Measurements from ENCODE around the gene PRR20G.
"Not testable (repeated sequence)": the region's sequence is repeated elsewhere in the genome, so short reads cannot be mapped to it uniquely, and the experiment has no call there.

Gene PRR20G

DNA sequence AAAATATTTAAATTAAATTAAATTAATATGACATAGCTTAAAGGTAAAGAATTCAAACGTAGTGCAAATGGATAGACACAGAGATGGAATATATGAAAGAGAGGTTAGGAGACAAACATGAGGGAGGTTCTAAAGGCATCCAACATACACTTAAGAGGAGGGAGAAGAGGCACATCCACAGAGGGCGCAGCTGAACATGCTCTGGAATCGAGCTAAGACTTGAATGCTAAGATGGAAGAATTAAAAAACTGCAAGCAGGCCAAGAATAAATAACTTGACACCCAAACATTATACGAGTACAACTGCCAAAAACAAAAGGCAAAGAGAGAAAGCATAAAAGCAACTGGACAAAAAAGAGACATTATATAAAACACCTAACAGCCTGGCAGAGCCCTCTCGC, 9.1 kb upstream of the PRR20G start:
- no peak for DNase-seq

DNA sequence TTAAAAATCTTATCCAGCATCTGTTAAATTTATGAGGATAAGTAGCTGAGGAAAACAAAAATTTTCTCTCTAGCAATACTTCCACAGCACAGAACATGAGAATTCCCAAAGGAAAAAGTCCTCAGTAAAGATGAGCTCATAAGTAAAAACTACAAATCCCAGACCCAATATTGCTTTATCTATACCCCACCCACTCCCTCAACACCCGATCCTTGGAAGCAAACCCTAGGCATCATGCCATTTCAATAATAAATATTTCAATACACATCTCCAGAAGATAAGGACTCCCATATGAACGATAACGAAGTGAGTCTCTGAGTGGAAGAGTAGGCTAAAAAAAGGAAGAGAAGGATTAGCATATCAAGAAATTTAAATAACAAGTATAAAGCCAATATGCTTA, 8.3 kb upstream of the PRR20G start:
- no peak for DNase-seq

DNA sequence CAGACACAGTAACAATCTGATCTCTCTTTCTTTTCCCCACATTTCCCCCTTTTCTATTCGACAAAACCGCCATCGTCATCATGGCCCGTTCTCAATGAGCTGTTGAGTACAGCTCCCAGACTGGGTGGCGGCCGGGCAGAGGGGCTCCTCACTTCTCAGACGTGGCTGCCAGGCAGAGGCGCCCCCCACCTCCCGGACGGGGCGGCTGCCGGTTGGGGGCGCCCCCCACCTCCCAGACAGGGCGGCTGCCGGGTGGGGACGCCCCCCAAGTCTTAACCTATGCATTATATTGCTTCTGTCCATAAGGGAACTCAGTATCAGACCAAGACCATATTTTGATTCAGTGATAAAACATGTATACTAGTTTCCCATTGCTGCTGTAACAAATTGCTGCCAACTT, 5.8 kb upstream of the PRR20G start:
- DNase-seq: not testable (repeated sequence)

DNA sequence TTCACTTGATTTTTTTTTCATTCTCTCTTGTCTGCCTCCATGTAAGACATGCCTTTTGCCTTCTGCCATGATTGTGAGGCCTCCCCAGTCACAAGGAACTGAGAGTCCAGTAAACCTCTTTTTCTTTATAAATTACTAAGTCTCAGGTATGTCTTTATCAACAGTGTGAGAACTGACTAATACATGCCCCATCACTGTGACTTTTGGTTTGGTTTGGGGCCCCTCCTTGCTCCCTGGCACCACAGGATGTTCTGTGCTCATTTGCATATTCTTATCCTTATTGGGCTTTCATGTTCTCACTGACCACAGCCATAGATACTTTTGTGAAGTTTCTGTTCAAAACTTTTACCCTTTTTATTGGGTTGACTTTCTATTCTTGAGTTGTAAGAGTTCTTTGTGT, 3.8 kb upstream of the PRR20G start:
- no peak for DNase-seq

DNA sequence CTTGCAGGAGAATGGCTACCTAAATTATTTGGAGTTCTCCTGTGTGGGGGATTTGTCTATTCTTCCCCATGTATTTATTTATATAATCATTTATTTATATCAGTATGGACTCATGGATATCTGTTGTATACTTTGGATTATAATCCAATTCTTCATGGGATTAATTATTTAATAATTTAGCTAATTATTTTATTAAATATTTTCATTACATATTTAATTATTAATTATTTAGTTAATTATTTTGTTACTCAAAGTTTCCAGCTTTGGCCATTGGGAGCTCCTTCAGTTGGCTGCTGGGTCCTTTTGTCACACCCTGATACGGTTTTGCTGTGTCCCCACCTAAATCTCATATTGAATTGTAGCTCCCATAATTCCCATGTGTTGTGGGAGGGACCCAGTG, 3.3 kb upstream of the PRR20G start:
- no peak for DNase-seq

DNA sequence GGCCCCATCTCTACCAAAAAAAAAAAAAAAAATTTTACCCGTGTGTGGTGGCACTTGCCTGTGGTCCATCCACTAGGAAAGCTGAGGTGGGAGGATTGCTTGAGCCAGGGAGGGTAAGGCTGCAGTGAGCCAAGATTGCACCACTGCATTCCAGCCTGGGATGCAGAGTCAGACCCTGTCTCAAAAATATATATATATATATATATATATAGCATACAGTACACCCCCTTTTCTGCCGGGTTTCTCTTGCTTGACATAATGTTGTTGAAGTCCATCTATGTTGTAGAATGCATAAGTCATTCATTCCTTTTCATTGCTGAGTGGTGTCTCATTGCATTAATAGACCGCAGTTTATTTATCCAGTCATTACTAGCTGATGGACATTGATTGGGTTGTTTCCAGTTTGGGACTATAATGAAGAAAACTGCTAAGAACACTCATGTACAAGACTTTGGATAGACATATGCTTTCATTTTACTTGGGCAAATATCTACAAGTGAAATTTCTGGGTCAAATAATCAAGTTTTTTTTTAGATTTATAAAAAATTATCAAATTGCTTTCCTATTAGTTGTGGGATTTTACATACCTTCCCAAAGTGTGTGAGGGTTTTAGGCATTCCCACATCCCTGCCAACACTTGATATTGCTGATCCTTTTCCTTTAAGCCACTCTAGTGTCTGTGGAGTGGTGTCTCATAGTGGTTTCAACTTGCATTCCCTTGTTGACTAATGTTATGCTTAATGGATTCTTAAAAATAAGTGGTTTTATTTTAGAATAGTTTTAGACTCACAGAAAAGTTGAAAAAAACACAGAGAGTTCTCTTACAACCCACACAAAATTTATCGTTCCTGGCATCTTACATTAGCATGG, 2.1 kb upstream of the PRR20G start:
- DNase-seq: no peak

DNA sequence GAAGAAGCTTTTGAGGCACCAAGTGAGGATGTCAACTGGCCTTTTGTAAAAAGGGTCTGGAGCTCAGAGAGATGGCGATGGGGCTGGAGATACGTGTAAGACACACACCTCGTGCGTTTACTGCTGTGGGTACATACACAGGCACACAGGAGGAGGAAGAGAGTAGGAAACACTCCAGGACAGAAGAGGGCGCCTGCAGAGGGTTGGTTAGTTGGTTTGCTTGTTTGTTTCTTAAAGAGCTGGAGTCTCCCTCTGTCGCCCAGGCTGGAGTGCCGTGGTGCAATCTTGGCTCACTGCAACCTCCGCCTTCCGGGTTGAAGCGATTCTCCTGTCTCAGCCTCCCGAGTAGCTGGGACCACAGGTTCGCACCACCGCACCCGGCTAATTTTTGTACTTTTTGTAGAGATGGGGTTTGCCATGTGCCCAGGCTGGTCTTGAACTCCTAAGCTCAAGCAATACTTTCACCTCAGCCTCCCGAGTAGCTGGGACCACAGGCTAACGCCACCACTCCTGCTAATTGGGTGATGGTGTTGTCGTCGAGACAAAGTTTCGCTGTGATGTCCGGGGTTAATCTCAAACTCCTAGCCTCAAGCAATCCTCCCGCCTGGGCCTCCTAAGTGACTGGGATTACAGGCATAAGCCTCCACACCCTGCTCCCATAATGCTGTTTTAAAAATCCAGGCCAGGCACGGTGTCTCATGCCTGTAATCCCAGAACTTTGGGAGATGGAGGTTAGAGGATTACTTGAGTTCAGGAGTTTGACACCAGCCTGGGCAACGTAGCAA, 1.3 kb upstream of the PRR20G start:
- DNase-seq: no peak

DNA sequence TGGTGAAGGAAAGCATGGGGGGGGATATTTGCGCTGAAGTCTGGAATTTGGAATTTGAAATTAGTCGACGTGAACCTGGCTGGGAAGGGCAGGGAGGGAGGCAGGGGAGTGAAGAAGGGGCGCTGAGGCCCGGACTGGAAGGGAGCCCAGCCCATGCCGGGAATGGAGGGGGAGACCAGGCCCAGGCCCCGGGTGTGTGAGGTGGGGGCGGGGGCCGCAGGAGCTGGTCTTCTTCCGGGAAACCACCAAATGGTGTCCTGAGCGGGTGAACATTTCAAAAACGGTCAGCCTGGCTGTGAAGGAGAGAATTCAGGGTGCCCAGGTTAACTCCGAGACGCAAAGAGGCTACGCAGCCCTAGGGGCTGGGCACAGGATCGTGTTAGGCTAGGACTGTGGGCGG, 497 bp upstream of the PRR20G start:
- DNase-seq: no peak

DNA sequence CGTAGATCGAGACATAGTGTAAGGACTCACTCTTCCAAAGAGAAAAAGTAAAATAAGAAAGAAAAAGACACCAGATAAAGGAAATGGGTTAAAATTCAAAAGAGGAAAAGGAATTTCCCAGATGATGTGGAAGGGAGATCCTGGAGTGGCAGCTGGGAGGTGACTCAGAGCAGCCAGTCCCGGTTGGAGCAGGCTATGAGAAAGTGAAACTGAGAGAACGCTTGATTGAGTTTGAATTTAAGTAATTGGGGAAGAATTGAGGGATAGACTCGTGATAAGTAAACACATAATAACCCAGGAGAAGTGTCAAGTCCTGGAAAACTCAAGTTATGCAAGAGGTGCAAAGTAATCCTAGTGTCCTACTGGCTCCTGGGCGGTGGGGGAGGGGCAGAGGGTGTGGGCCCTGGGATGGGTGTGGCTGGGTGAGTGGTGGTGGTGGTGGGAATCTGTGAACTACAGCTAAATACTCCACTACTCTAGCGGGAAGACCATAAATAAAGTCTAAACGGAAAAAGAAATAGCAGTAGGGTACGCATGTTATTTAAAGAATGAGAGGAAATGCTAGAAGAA, 1.2 kb downstream of the PRR20G start:
- no peak for DNase-seq

DNA sequence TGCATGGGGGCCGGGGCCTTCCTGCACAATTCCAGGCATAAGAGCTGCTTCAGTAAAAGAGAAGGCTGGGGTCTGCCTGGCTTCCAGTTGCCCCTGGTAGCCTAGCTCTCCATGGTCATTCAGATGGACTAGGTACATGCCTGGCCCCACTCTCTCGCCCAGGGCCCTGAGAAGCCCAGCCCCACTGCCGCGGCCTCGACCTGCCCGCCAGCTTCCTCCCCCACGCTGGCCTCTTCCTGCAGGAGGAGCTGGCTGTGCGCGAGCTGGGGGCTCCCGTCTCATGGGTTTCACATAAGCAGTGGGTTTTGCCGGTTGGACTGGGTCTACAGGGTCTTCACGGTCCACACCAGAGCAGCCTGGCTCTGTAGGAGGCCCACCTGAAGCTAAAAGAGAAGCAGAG, 3.6 kb downstream of the PRR20G start:
- no peak for DNase-seq

DNA sequence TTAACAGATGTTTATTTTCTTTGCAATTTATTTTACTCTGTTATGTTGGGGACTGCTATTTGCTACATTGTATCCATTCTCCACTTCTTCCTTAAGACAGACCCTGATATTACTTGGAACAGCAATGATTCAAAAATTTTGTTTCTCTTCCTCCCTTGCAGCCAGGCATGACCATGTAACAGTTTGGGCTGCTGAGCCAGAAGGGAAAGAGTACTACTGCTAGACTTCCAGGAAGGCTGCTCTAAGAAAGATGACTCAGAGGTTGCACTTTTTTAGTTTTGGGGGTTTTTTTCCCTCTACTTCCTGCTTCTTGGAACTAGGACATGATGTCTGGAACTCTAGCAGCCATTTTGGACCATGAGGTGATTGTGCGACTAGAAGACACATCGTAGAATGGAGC, 10.3 kb downstream of the PRR20G start:
- DNase-seq: no peak

DNA sequence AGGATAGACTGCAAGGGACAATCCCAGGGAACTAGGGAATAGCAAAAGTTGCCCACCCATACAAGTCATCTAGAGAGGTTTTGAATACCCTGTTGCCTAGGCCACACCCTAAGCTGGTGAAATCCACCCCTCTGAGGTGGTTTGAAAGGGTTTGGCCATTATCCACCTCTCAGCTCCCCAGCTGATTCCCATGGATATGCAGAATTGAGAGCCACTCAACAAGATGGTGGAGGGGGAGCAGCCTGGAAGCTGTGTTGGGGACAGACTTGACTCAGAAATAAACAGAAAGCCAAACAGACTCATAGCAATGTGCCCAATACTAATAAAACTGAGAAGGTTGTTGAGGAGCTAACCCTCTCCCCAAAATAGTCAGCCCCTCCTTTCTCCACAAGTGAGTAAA, 10.9 kb downstream of the PRR20G start:
- DNase-seq: no peak

DNA sequence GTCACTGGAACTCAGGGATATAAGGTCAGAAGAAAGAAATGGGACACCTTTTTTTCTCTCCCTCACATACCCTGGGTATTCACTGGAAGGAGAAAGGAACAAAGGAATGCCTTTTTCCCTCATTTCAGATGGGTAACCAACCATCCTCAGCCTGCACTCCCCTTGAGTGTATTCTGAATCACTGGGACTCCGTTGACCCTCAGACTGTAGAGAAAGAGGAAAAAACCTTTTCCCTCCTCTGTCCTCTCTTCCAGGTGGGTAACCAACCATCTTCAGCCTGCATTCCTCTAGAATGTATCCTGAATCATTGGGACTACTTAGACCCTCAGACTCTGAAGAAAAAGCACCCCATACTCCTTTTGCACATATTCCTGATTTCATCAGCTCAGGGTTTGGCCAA, 11.4 kb downstream of the PRR20G start:
- DNase-seq: no peak

DNA sequence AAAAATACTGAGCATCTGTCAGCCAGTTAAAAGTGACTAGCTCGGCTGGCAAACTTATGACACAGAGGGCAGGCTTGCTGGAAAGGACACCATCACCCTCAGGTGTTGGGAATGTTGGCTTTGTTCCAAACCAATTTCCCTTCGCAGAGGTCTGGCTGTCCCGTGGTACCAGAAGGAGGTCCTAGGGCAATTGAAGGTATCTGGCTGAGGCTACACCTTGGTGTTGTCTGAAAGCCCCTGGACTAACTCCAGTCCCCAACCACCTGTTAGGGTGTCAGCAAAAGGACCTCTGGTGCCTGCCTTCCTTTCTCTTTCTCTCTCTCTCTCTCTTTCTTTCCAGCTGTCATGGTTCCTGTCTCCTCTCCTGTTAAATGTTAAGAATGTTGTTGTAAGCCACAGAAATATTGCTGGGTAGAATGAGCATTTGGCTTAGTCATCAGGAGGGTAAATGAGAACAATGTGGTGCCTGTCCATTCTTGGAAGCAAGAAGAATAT, 12.5 kb downstream of the PRR20G start:
- no peak for DNase-seq

DNA sequence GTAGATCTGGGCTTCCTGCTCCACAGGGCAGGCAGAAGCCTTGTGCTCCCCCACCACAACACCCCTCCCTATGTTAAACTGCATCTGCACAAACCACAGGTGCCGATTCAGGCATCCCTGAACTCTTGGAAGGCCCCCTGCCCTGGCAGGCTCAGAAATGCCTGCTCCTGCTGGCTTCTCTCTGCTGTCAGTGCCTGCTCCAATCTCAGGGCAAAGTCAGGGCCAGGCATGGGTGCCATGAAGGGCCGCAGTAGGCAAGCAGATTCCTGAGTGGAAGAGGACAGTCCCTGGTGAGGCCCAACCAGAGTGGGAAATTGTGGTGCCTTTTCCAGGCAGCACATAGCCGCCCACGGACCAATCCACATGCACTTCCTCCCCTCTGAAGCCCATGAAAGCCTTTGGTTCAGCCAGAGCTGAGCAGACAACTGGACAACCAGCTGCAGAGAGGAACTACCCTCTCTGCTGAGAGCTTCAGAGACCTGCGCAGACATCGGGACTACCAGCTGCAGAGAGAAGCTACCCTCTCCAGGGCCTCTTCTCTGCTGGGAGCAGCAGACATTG, 13.6 kb downstream of the PRR20G start:
- DNase-seq: no peak

DNA sequence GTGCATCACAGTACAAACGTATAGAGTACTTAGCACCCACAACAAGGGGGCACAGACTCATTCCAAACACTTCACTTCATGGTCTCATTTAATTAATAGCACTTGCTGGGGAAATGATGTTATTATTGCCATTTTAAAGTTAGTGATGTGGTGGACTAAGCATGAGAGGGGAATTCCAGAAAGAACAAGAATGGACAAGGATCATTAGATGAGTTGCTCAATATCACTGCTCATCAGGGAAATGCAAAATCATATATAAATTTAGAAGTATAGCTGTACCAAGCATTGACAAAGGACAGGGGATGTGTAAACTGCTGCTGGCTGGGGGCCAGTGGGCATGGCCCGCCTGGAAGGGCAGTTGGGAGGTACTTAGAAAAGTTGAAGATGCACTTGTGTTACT, 14.6 kb downstream of the PRR20G start:
- DNase-seq: no peak

DNA sequence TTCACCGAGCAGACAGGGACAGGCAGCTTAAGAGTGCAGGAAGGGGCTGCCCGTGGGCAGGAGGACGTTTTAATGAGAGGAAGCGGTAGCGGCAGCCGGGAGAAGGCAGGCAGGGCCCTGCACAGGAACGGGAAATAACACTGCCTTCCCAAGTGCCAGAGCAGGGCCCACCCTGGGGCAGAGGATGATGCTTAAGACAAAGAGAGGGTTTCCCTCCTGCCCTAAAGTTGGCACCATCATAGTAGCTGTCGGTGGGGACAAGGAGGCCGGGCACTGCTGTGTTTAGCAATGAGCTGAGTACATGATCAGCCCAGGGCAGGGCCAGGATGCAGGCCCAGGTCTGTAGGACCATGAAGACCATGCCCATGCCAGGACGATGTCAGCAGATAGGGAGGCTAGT, 21.7 kb downstream of the PRR20G start:
- DNase-seq: no peak

DNA sequence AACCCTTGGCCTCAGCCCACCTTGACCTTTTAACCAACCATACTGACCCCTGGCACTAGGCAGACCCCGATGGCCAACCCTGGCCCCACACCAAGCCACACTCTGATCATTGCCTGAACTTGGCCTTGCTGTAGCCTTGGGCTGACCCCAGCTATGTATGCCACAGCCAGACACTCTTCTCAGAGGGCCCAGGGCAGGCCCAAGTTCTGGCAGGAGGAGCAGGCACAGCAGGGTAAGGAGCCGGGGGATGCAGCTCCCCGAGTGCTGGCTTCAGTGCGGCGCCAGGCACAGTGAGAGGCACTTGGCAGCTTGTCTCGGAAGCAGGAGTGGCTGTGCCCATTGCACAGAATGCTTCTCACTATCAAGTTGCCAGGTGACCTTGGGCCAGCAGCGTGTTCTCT, 22.3 kb downstream of the PRR20G start:
- no peak for DNase-seq

DNA sequence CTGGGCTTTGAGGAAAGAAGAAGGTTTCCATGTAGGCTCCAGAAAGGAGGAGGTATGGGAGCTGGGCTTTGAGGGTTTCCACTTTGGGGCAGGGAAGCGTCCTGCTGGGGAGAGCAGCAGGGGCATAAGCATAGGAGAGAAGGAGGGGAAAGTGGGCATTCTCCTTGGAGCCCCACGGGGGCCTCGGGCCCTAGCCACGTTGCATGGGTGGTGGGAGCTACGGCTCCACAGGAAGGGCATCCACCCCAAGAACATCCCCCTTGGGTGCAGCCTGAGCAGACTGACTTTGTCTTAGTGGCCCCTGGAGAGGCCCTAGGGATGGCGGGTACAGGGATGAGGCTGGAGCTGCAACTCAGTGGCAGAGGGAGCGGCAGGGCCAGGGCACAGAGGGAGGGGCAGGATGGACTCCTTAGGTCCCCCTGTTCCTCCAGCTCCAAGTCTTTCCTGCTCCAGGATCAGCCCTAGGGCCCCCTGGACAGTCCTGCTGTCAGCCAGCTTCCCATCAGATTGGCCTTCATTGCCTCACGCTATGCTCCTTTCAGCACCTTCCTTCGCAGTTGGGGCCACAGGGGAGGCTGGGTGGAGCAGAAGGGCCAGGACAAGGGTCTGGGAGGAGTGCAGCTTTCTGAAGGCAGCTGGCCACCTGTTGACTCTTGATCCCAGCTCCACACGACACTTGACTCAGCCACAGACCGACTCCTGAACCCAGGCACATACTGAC, 22.9 kb downstream of the PRR20G start:
- DNase-seq: no peak

DNA sequence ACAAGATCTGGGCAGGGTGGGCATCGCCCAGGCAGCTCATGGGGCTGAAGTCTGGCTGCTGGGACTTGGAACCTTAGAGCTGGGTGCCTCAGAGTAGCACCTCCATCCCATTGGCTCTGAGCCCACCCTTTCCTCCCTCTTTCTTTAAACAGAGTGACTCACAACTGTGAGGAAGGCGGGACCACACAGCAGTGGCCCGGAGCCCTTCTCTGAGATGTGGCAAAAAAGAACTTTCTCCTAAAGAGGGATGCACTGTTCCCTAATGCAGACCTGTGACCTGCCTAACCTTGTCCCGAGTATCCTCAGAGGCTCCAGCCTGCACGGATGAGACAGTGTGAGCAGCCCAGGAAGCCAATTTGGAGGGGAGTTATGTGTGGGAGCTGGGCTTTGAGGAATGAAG, 23.6 kb downstream of the PRR20G start:
- DNase-seq: no peak

DNA sequence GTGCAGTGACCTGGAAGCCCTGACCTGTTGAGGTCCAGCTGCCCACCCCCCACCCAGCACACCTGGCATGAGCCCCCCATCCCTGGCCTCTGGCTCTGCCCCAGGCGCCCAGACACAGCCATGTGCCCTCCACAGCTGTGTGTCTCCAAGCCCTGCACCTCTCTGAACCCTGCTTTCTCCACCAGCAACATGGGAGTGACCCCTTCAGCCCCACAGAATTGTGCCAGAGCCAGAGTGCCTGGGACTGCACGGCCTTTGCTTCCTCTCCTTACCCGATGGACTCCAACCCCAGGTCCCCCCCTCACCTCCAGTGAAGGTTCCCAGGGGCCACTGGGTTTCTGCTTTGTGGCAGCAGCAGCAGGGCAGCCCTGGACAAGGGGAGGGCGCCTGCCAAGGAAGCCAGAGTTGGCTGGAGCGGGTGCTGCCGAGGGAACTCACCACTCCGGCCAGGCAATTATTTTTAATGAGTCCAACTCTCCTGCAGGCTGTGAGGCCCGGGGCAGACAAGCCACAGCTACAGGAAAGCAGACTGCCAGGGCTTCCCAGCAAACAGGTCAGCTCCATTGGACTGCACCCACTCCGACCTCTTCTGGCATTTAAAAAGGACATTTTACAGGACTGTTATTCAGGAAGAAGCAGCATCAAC, 24.1 kb downstream of the PRR20G start:
- no peak for DNase-seq

DNA sequence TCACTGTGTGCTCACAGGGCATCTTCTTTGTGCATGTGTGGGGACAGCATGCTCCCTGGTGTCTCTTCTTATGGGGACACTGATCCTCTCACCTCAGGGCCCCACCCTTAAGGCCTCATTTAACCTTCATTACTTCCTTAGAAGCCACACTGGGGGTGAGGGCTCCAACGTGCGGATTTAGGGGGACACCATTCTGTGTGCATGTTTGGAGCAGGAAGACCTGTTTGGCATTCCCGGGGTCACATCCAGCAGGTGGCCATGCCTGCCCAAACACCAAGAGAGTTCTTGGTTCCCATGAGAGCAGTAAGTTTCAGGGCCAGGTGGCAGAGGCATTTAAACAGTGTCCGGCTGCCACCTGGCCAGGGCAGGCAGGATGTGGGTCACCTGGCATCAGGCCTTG, 24.8 kb downstream of the PRR20G start:
- DNase-seq: no peak

Measured in stimulated activated CD8-positive, alpha-beta memory T cell treated with anti-CD3 and anti-CD28 coated beads, Interleukin-4, amount 100 ng/mL, for 48 hours (primary cell).